C4-2B (cell line): ENCODE measurements around the gene ICAM4.

Source experiments
- ZFX ChIP-seq: fragments of 450-650 bp; IDR thresholded peaks from 2 replicates; pipeline ENCODE4 v1.6.1; 2017
- TF ChIP-seq, protein P1 (sequence below): fragments of 450-650 bp; conservative IDR thresholded peaks from 2 replicates; pipeline ENCODE4 v1.5.1; 2017; ENCODE audit warnings: mild to moderate bottlenecking

- TF ChIP-seq, protein P1, sequence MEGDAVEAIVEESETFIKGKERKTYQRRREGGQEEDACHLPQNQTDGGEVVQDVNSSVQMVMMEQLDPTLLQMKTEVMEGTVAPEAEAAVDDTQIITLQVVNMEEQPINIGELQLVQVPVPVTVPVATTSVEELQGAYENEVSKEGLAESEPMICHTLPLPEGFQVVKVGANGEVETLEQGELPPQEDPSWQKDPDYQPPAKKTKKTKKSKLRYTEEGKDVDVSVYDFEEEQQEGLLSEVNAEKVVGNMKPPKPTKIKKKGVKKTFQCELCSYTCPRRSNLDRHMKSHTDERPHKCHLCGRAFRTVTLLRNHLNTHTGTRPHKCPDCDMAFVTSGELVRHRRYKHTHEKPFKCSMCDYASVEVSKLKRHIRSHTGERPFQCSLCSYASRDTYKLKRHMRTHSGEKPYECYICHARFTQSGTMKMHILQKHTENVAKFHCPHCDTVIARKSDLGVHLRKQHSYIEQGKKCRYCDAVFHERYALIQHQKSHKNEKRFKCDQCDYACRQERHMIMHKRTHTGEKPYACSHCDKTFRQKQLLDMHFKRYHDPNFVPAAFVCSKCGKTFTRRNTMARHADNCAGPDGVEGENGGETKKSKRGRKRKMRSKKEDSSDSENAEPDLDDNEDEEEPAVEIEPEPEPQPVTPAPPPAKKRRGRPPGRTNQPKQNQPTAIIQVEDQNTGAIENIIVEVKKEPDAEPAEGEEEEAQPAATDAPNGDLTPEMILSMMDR = no peak
- no peak for TF ChIP-seq ZFX
Observed at GRCh38 chr19:10237702-10238101, 49.1 kb upstream of the ICAM4 start.
